Brain pericyte (primary cell): Measurements from ENCODE around the gene EIPR1.

Experiments used
- DNase-seq: peaks from one replicate; pipeline ENCODE4 v3.0.0-alpha.2; 2012; ENCODE audit warnings: low read depth, low spot score

Gene EIPR1

GRCh38 chr2:3151153-3151918, 226.3 kb downstream of the EIPR1 start:
- DNase-seq: no peak

- no peak for DNase-seq
These were observed 228.0 kb downstream of the EIPR1 start for GRCh38 chr2:3149441-3150217.

- DNase-seq: no peak
These were observed 228.9 kb downstream of the EIPR1 start for GRCh38 chr2:3148716-3149115.

GRCh38 chr2:3147651-3148530, 229.7 kb downstream of the EIPR1 start:
- DNase-seq: no peak

- no peak for DNase-seq
These were observed 230.6 kb downstream of the EIPR1 start for GRCh38 chr2:3146772-3147650.

- DNase-seq: no peak
These were observed 231.4 kb downstream of the EIPR1 start for GRCh38 chr2:3146175-3146574.

- DNase-seq: no peak
These were observed 232.1 kb downstream of the EIPR1 start for GRCh38 chr2:3145471-3146021.

GRCh38 chr2:3144856-3145255, 232.8 kb downstream of the EIPR1 start:
- DNase-seq: no peak

- DNase-seq: no peak
These were observed 234.0 kb downstream of the EIPR1 start for GRCh38 chr2:3143602-3144001.

GRCh38 chr2:3142961-3143571, 234.6 kb downstream of the EIPR1 start:
- DNase-seq: no peak

GRCh38 chr2:3142210-3142609, 235.4 kb downstream of the EIPR1 start:
- no peak for DNase-seq

GRCh38 chr2:3141696-3142095, 235.9 kb downstream of the EIPR1 start:
- DNase-seq: no peak

GRCh38 chr2:3139906-3140305, 237.7 kb downstream of the EIPR1 start:
- no peak for DNase-seq
